RWPE2 (cell line): ENCODE results near the gene TAMALIN.

Experiments
- ATAC-seq: fragments of 200-7000 bp; cut with Tn5 transposase; 3 replicates; pipeline ENCODE4 v1.9.1; 2021; ENCODE audit warnings: low read depth
- DNase-seq: peaks from one replicate; pipeline ENCODE4 v3.0.0-alpha.2; 2020; ENCODE audit warnings: low spot score
- H3K27ac ChIP-seq: fragments of 450-650 bp; 2 replicates; pipeline ENCODE4 v1.5.1; 2017; ENCODE audit warnings: mild to moderate bottlenecking; ENCODE audit not compliant: poor library complexity, severe bottlenecking
- H3K27me3 ChIP-seq: fragments of 250-450 bp; sonication (Bioruptor Pico); 2 replicates; pipeline ENCODE4 v1.5.1; 2021; ENCODE audit warnings: mild to moderate bottlenecking, moderate library complexity; ENCODE audit not compliant: insufficient read depth, poor library complexity, severe bottlenecking
- H3K36me3 ChIP-seq: fragments of 250-450 bp; sonication (Bioruptor Pico); 2 replicates; pipeline ENCODE4 v1.5.1; 2020; ENCODE audit warnings: low read depth, mild to moderate bottlenecking, moderate library complexity
- H3K4me1 ChIP-seq: fragments of 250-450 bp; sonication (Bioruptor Pico); 2 replicates; pipeline ENCODE4 v1.5.1; 2021; ENCODE audit warnings: mild to moderate bottlenecking, moderate library complexity; ENCODE audit not compliant: insufficient read depth, poor library complexity, severe bottlenecking
- H3K4me3 ChIP-seq: fragments of 250-450 bp; sonication (Bioruptor Pico); 2 replicates; pipeline ENCODE4 v1.5.1; 2021; ENCODE audit warnings: mild to moderate bottlenecking, moderate library complexity; ENCODE audit not compliant: severe bottlenecking
- H3K9me3 ChIP-seq: fragments of 250-450 bp; sonication (Bioruptor Pico); 2 replicates; pipeline ENCODE4 v1.5.1; 2021; ENCODE audit warnings: mild to moderate bottlenecking, moderate library complexity; ENCODE audit not compliant: severe bottlenecking
- TF ChIP-seq, protein P1 (sequence below): fragments of 450-650 bp; IDR thresholded peaks from one replicate; pipeline ENCODE4 v1.5.1; 2017; ENCODE audit warnings: mild to moderate bottlenecking, moderate library complexity; ENCODE audit not compliant: poor library complexity, severe bottlenecking

TAMALIN gene

DNA sequence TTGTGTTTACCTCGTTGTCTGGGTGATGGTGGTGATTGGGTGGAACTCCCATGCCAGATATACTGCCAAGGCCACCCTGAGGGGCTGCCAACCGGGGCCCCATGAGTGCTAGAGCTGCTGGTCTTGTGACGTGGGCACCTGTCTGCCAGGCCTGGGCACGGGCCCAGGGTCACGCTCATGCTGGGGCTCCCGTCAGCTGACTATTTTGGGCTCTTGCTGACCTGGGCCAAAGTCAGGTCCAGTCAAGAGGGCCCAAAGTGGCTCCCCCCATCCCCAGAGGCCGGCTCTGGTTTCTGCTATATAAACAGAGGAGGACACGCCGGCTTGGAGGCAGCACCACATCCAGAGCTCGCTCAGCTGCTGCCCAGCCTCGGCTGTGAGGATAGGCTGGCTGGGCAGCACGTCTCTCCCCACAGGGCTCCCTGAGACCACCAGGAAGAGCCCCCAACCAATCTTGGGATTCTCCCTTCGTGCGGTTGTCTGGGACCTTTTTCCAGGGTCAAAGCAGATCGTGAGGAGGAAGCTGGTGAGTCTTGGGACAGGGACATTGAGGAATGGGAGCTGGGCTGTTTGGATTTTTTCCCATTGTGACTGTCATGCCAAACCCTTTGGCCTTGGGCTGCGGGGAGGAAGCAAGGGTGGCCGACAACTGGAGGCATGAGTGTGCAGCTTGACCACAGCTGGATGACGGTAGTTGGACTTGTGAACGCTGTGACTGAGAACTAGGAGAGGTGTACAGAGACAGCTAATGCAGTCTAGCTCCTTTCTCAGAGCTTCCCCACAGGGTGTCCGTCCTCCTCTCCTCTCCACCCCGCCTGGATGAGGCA is 36.9 kb downstream of the TAMALIN start:
- Histone ChIP-seq H3K4me3 (no peak overlapping the region), H3K27me3 (no peaks in the 10 kb centered on the region), H3K4me1 (no peaks in the 10 kb centered on the region), H3K36me3 (no peaks in the 10 kb centered on the region), H3K9me3 (no peaks in the 10 kb centered on the region), H3K27ac (no peak overlapping the region)
- no peak for ATAC-seq
- no peak for DNase-seq
- TF ChIP-seq, protein P1, sequence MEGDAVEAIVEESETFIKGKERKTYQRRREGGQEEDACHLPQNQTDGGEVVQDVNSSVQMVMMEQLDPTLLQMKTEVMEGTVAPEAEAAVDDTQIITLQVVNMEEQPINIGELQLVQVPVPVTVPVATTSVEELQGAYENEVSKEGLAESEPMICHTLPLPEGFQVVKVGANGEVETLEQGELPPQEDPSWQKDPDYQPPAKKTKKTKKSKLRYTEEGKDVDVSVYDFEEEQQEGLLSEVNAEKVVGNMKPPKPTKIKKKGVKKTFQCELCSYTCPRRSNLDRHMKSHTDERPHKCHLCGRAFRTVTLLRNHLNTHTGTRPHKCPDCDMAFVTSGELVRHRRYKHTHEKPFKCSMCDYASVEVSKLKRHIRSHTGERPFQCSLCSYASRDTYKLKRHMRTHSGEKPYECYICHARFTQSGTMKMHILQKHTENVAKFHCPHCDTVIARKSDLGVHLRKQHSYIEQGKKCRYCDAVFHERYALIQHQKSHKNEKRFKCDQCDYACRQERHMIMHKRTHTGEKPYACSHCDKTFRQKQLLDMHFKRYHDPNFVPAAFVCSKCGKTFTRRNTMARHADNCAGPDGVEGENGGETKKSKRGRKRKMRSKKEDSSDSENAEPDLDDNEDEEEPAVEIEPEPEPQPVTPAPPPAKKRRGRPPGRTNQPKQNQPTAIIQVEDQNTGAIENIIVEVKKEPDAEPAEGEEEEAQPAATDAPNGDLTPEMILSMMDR: no peak

DNA sequence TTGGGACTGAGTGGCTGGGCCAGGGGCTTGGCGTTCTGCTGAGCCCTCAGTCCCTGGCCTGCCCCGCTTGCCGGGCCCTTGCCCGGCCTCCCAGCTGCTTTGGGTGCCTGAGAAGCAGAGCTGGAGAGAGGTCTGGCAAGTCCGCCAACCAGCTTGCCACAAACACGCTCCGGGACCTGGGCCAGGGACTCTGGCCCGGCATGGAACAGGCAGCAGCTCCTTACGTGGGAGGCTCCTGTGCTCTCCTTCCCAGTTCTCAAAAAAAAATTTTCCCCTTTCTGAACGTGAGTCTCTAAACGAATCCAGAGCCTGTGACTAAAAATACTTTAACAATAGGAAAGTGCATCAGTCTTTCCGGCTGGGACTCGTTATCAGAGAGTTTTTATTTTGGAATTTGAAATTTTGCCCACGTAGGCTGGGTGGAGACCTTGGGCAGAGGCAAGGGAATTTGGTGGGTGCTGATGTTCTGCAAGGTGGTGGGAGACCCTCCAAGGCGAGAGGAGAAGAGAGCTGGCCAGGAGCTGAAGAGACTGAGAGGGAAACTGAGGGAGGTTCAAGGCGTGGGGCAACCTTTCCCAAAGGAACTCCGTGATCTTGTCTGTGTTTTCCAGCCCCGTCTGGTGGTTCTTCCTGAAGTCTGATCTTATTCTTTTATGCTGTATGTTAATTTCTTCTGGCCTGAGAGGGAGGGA is 37.7 kb downstream of the TAMALIN start:
- TF ChIP-seq, protein P1: no peak

DNA sequence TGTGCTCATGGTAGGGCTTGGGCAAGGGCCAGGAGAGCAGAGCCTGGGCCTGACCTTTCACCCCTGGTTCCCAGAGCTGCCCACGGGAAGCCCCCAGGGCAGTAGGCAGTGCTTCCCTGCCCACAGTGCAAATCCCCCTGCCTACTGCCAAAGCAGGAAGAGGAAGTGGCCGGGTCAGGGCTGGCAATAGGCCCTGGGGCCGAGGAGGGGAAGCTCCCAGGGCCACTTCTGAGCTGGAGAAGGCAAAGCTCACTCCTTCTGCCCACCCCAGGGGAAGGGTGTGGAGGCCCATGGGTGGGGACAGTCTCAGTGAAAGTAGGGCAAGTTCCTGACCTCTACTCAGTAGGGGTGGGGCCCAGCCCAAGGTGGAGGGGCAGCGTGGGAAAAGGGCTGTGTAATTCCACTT is 39.1 kb downstream of the TAMALIN start:
- Histone ChIP-seq H3K36me3 (no peaks in the 10 kb centered on the region), H3K27ac (no peak overlapping the region), H3K9me3 (no peaks in the 10 kb centered on the region), H3K27me3 (no peaks in the 10 kb centered on the region), H3K4me3 (no peak overlapping the region), H3K4me1 (peaks cover 7% of the 10 kb centered on the region)
- DNase-seq (no peak), ATAC-seq (no peak)
- TF ChIP-seq, protein P1: no peak

More for the DNA sequence above, 37.7 kb downstream of the TAMALIN start:
- H3K27me3 ChIP-seq: no peaks in the 10 kb centered on the region
- DNase-seq (no peak), ATAC-seq (no peak)
- H3K4me3 ChIP-seq: no peak overlapping the region
- H3K9me3 ChIP-seq: no peaks in the 10 kb centered on the region
- H3K27ac ChIP-seq: no peak overlapping the region
- no peaks in the 10 kb centered on the region for H3K36me3 ChIP-seq
- H3K4me1 ChIP-seq: no peaks in the 10 kb centered on the region

DNA sequence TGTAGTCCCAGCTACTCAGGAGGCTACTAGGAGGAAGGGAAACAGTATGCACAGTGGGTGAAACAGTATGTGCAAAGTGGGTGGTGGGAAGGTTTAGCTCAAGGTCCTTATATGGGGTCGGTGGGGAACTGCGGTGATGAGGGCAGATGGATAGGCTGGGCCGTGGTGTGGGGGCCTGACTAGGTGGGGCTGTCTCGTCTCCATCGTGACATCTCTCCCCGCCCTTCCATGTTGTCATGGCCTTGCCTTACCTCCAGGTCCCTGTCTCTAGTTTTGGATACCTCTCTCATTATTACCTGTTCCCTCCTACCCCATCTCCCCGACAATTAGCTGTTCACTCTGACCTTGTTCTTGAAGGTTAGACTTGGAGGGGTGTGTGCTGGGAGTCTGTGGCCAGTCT is 40.1 kb downstream of the TAMALIN start:
- Histone ChIP-seq H3K4me3 (no peak overlapping the region), H3K27ac (no peak overlapping the region), H3K9me3 (no peaks in the 10 kb centered on the region), H3K4me1 (peaks cover 7% of the 10 kb centered on the region), H3K36me3 (no peaks in the 10 kb centered on the region), H3K27me3 (no peaks in the 10 kb centered on the region)
- DNase-seq (no peak), ATAC-seq (no peak)
- TF ChIP-seq, protein P1: no peak

DNA sequence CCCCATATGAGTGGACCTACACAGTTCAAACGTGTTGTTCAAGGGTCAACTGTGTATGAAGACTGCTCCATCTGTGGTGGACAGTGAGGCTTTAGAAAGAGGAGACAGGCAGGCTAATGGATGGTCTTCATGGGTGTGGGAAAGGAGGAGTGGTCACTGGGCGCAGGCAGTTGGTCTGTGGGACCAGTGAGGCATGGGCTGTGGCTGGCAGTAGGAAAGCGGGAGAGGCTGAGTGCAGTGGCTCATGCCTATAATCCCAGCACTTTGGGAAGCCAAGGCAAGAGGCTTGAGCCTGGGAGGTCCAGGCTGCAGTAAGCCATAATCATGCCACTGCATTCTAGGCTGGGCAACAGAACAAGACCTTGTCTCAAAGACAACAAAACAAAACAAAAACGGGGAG is 42.5 kb downstream of the TAMALIN start:
- no peak overlapping the region for H3K4me3 ChIP-seq
- peaks cover 7% of the 10 kb centered on the region for H3K4me1 ChIP-seq
- H3K27ac ChIP-seq: no peak overlapping the region
- no peak for DNase-seq
- no peaks in the 10 kb centered on the region for H3K9me3 ChIP-seq
- H3K36me3 ChIP-seq: no peaks in the 10 kb centered on the region
- TF ChIP-seq, protein P1: no peak
- no peaks in the 10 kb centered on the region for H3K27me3 ChIP-seq
- no peak for ATAC-seq
